ENCODE measurements around the gene TP63.

The TP63 gene

GRCh38 chr3:189908646-189909045, 277.5 kb downstream of the TP63 start:
- H3K4me3 ChIP-seq (ENCODE audit: low read depth, low read length) = no peak overlapping the region
- in situ Hi-C loops (cut with HindIII; ENCODE audit: low sequenced_read_pairs) = no loop called here
- peak; percentile 65 for DNase-seq (ENCODE audit: low read depth, low spot score)
- no peak for TF ChIP-seq CTCF (IDR thresholded peaks at IDR 0.05; ENCODE audit: low read depth, low read length)

- H3K4me3 ChIP-seq (ENCODE audit: low read depth, low read length) = no peak overlapping the region
- in situ Hi-C loops (cut with HindIII; ENCODE audit: low sequenced_read_pairs) = no loop called here
- no peak for TF ChIP-seq CTCF (IDR thresholded peaks at IDR 0.05; ENCODE audit: low read depth, low read length)
- DNase-seq (ENCODE audit: low read depth, low spot score) = no peak
These were observed 277.9 kb downstream of the TP63 start for GRCh38 chr3:189909139-189909538.

- TF ChIP-seq CTCF (IDR thresholded peaks at IDR 0.05; ENCODE audit: low read depth, low read length) = no peak
- no peak overlapping the region for H3K4me3 ChIP-seq (ENCODE audit: low read depth, low read length)
- in situ Hi-C loops (cut with HindIII; ENCODE audit: low sequenced_read_pairs) = no loop called here
- no peak for DNase-seq (ENCODE audit: low read depth, low spot score)
These were observed 278.4 kb downstream of the TP63 start for GRCh38 chr3:189909573-189909972.

- in situ Hi-C loops (cut with HindIII; ENCODE audit: low sequenced_read_pairs) = no loop called here
- H3K4me3 ChIP-seq (ENCODE audit: low read depth, low read length) = no peak overlapping the region
- no peak for DNase-seq (ENCODE audit: low read depth, low spot score)
- no peak for TF ChIP-seq CTCF (IDR thresholded peaks at IDR 0.05; ENCODE audit: low read depth, low read length)
These were observed 279.8 kb downstream of the TP63 start for GRCh38 chr3:189911001-189911400.

- in situ Hi-C loops (cut with HindIII; ENCODE audit: low sequenced_read_pairs) = no loop called here
- DNase-seq (ENCODE audit: low read depth, low spot score) = peak; percentile 90
- no peak overlapping the region for H3K4me3 ChIP-seq (ENCODE audit: low read depth, low read length)
- TF ChIP-seq CTCF (IDR thresholded peaks at IDR 0.05; ENCODE audit: low read depth, low read length) = no peak
These were observed 283.6 kb downstream of the TP63 start for GRCh38 chr3:189914799-189915198.

GRCh38 chr3:189921770-189922169, 290.6 kb downstream of the TP63 start:
- DNase-seq (ENCODE audit: low read depth, low spot score) = no peak
- no peak overlapping the region for H3K4me3 ChIP-seq (ENCODE audit: low read depth, low read length)
- in situ Hi-C loops (cut with HindIII; ENCODE audit: low sequenced_read_pairs) = no loop called here
- TF ChIP-seq CTCF (IDR thresholded peaks at IDR 0.05; ENCODE audit: low read depth, low read length) = no peak
